Natural killer cell (primary cell): ENCODE data around the gene NFATC4. TPM values are rescaled to one million over a fixed set of nuclear protein-coding genes. Genes with fewer than 3 reads are reported as not detected.
A peak's percentile ranks its signal among the peaks of the same experiment; 100 is the strongest.

Experiments
- ATAC-seq, 3 donors: fragments of 150-1000 bp in 2 of 3; fragments of 200-7000 bp in 1 of 3; cut with Tn5 transposase; 1 replicate in 1 of 3; 2 replicates in 2 of 3; pipeline ENCODE4 v1.10.0; 2021; ENCODE audit warnings: mild to moderate bottlenecking in 2 of 3, moderate library complexity in 2 of 3
- DNase-seq, 2 donors: peaks; one replicate each; pipeline versions ENCODE4 v3.0.0 to v3.0.0-alpha.2; 2013 to 2021; ENCODE audit warnings: mixed read lengths in 1 of 2
- H3K27ac ChIP-seq: one replicate; pipeline ENCODE4 v1.5.1; 2013; ENCODE audit warnings: mild to moderate bottlenecking, low read length
- H3K27me3 ChIP-seq: one replicate; pipeline ENCODE4 v1.6.1; 2013; ENCODE audit warnings: low read length; ENCODE audit not compliant: control insufficient read depth, insufficient read depth
- H3K36me3 ChIP-seq: one replicate; pipeline ENCODE4 v1.6.1; 2013; ENCODE audit warnings: low read length; ENCODE audit not compliant: control insufficient read depth, insufficient read depth
- H3K4me1 ChIP-seq: one replicate; pipeline ENCODE4 v1.6.1; 2013; ENCODE audit warnings: low read length; ENCODE audit not compliant: control insufficient read depth, insufficient read depth
- H3K4me3 ChIP-seq: one replicate; pipeline ENCODE4 v1.5.1; 2013; ENCODE audit warnings: low read length
- H3K9me3 ChIP-seq: one replicate; pipeline ENCODE4 v1.6.1; 2013; ENCODE audit warnings: low read length; ENCODE audit not compliant: control insufficient read depth, insufficient read depth
- H3K27ac Mint-ChIP-seq, 2 donors: one replicate each; pipeline ENCODE4 v1.8.0; 2022; ENCODE audit warnings: mild to moderate bottlenecking in 2 of 2, mixed read lengths in 2 of 2, moderate library complexity in 1 of 2
- H3K27me3 Mint-ChIP-seq, 2 donors: one replicate each; pipeline ENCODE4 v1.8.0; 2022; ENCODE audit warnings: low read depth in 2 of 2, mixed read lengths in 2 of 2
- H3K36me3 Mint-ChIP-seq: one replicate; pipeline ENCODE4 v1.8.0; 2022; ENCODE audit warnings: mixed read lengths
- H3K4me1 Mint-ChIP-seq, 2 donors: one replicate each; pipeline ENCODE4 v1.8.0; 2022; ENCODE audit warnings: mixed read lengths in 2 of 2
- H3K4me3 Mint-ChIP-seq: one replicate; pipeline ENCODE4 v1.8.0; 2022; ENCODE audit warnings: mild to moderate bottlenecking, moderate library complexity, mixed read lengths
- H3K9me3 Mint-ChIP-seq, 2 donors: one replicate each; pipeline ENCODE4 v1.8.0; 2022; ENCODE audit warnings: mixed read lengths in 2 of 2
- CTCF ChIP-seq: fragments of 200-600 bp; IDR thresholded peaks from one replicate; pipeline ENCODE4 v1.8.0; 2022; ENCODE audit warnings: antibody characterized with exemption
- WGBS: methylation state at CpG from one replicate; pipeline ENCODE4 v1.1.7; 2013; ENCODE audit warnings: missing lambda C conversion rate; ENCODE audit not compliant: insufficient coverage; 5-methylcytosine and 5-hydroxymethylcytosine counted together
- intact Hi-C: fragments of 100-400 bp; cut with micrococcal nuclease; formaldehyde crosslinking; loops from one replicate; pipeline ENCODE4 v1.14.2; 2022
- total RNA-seq, 4 donors: library from RNA; stranded (reverse); fragments of 120-200 nt in 1 of 4; gene quantifications; one replicate each; pipeline versions ENCODE4 v1.2.3 to v1.2.4, GENCODE V29; 2013 to 2022

The NFATC4 gene
- total RNA-seq, 3 donors from 2014 or later (not counting 1 experiment from before 2014, with no cell fraction given) = not detected

- Mint-ChIP-seq H3K27ac (no peak overlapping the region), H3K9me3 (no peaks in the 10 kb centered on the region), H3K4me3 (no peak overlapping the region), H3K36me3 (no peaks in the 10 kb centered on the region), H3K4me1 (no peaks in the 10 kb centered on the region), H3K27me3 (peaks cover 0 to 11% of the 10 kb centered on the region in 2 donors)
- H3K36me3 ChIP-seq = no peaks in the 10 kb centered on the region
- H3K4me3 ChIP-seq = no peak overlapping the region
- TF ChIP-seq CTCF = no peak
- no peaks in the 10 kb centered on the region for H3K9me3 ChIP-seq
- 86% methylated on average over 6 of the region's 6 CpGs for WGBS
- DNase-seq = no peak
- peaks cover 4% of the 10 kb centered on the region for H3K4me1 ChIP-seq
- ATAC-seq = no peak
- intact Hi-C loops = no loop called here
- no peak overlapping the region for H3K27ac ChIP-seq
- H3K27me3 ChIP-seq = no peaks in the 10 kb centered on the region
Observed at GRCh38 chr14:24417832-24418491, 50.0 kb downstream of the NFATC4 start.

- intact Hi-C loops = no loop called here
- Mint-ChIP-seq H3K36me3 (no peaks in the 10 kb centered on the region), H3K9me3 (no peaks in the 10 kb centered on the region), H3K27me3 (peaks cover 0 to 11% of the 10 kb centered on the region in 2 donors), H3K27ac (no peak overlapping the region), H3K4me1 (no peaks in the 10 kb centered on the region), H3K4me3 (no peak overlapping the region)
- H3K4me1 ChIP-seq = peaks cover 5% of the 10 kb centered on the region
- no peak for TF ChIP-seq CTCF
- no peaks in the 10 kb centered on the region for H3K36me3 ChIP-seq
- ATAC-seq (no peak), DNase-seq (no peak)
- 71% methylated on average over 6 of the region's 6 CpGs for WGBS
- no peaks in the 10 kb centered on the region for H3K9me3 ChIP-seq
- H3K4me3 ChIP-seq = no peak overlapping the region
- no peaks in the 10 kb centered on the region for H3K27me3 ChIP-seq
- H3K27ac ChIP-seq = no peak overlapping the region
Observed at GRCh38 chr14:24418492-24418873, 50.5 kb downstream of the NFATC4 start.

DNA sequence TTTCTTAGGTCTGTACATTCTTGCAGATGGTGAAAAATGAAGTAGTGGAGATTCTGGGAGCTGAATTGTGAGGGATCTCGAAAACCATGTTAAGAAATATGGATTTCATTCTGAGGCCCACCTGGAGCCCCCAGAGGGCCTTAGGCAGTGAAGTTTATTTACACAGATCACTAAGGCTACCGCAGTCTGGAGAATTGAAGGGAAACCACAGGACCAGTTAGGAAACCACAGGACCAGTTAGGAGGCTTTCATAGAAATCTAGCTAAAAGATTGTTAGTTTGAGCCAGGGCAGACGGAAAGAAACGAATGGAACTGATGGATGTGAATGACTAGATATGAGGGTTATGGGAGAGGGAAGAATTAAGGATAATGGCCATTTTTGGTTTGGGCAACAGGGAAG lies 54.3 kb downstream of the NFATC4 start:
- Histone ChIP-seq H3K4me3 (no peak overlapping the region), H3K4me1 (peaks cover 5% of the 10 kb centered on the region), H3K36me3 (no peaks in the 10 kb centered on the region), H3K9me3 (no peaks in the 10 kb centered on the region), H3K27me3 (no peaks in the 10 kb centered on the region), H3K27ac (no peak overlapping the region)
- 6% methylated on average over 4 of the region's 4 CpGs for WGBS
- peak in 1 of 2 donors; percentile 28 for DNase-seq
- intact Hi-C loops = no loop called here
- peak in 1 of 3 donors; percentile 55 for ATAC-seq
- H3K4me3 Mint-ChIP-seq = no peak overlapping the region
- H3K27me3 Mint-ChIP-seq = peaks cover 0 to 7% of the 10 kb centered on the region in 2 donors
- no peak for TF ChIP-seq CTCF
- H3K9me3 Mint-ChIP-seq = no peaks in the 10 kb centered on the region
- H3K4me1 Mint-ChIP-seq = no peaks in the 10 kb centered on the region
- no peaks in the 10 kb centered on the region for H3K36me3 Mint-ChIP-seq
- no peak overlapping the region for H3K27ac Mint-ChIP-seq
